PC-9 (cell line): ENCODE results near the gene SERPINH1. TPM values are rescaled to one million over a fixed set of nuclear protein-coding genes. Genes with fewer than 3 reads are reported as not detected.
A peak's percentile ranks its signal among the peaks of the same experiment; 100 is the strongest.

Experiments used
- BruUV-seq: library from RNA; stranded (reverse); fragments of 400-500 nt; replicated peaks from 2 replicates; lab custom pipeline; 2021; lab: Mats Ljungman, UMichigan
- CTCF ChIA-PET: fragments of 300-600 bp; sonication (Branson Sonifier 250); formaldehyde crosslinking; loops from one replicate; lab custom pipeline; 2022; ENCODE audit warnings: antibody characterized with exemption; lab: Charles Lee
- POLR2A ChIA-PET: fragments of 300-600 bp; sonication (Branson Sonifier 250); formaldehyde crosslinking; loops from one replicate; lab custom pipeline; 2022; ENCODE audit warnings: antibody characterized with exemption; ENCODE audit not compliant: unreplicated experiment; lab: Charles Lee
- DNase-seq, 2 experiments: peaks; one replicate each; pipeline versions ENCODE4 v3.0.0 to v3.0.0-alpha.2; 2015 to 2022; ENCODE audit warnings: mixed read lengths in 1 of 2
- H2AFZ ChIP-seq: fragments of 200-600 bp; sonication (generic); 2 replicates; pipeline ENCODE4 v1.8.1; 2017; ENCODE audit warnings: antibody characterized with exemption
- H3F3A ChIP-seq: fragments of 200-600 bp; sonication (generic); 2 replicates; pipeline ENCODE4 v1.8.1; 2017; ENCODE audit warnings: antibody characterized with exemption, mild to moderate bottlenecking, low read depth; ENCODE audit not compliant: insufficient read depth
- H3K27ac ChIP-seq: fragments of 200-600 bp; sonication (generic); 2 replicates; pipeline ENCODE4 v1.6.1; 2016; ENCODE audit warnings: mixed run types
- H3K27me3 ChIP-seq: fragments of 200-600 bp; sonication (generic); 2 replicates; pipeline ENCODE4 v1.6.1; 2016; ENCODE audit warnings: low read depth, mixed run types; ENCODE audit not compliant: insufficient read depth
- H3K36me3 ChIP-seq: fragments of 200-600 bp; sonication (generic); 2 replicates; pipeline ENCODE4 v1.6.1; 2016; ENCODE audit warnings: low read depth, mixed run types
- H3K4me1 ChIP-seq: fragments of 200-600 bp; sonication (generic); replicated peaks from 2 replicates; pipeline ENCODE4 v1.6.1; 2016; ENCODE audit warnings: mixed run types; ENCODE audit not compliant: insufficient read depth
- H3K4me2 ChIP-seq: fragments of 200-600 bp; sonication (generic); 2 replicates; pipeline ENCODE4 v1.6.1; 2017; ENCODE audit warnings: mixed run types
- H3K4me3 ChIP-seq: fragments of 200-600 bp; sonication (generic); 2 replicates; pipeline ENCODE4 v1.6.1; 2016; ENCODE audit warnings: mixed run types
- H3K79me2 ChIP-seq: fragments of 200-600 bp; sonication (generic); 2 replicates; pipeline ENCODE4 v1.6.1; 2017; ENCODE audit warnings: low read depth, mixed run types
- H3K9me2 ChIP-seq: fragments of 200-600 bp; sonication (generic); 2 replicates; pipeline ENCODE4 v1.8.1; 2017; ENCODE audit warnings: mild to moderate bottlenecking; ENCODE audit not compliant: insufficient read depth
- H3K9me3 ChIP-seq: fragments of 200-600 bp; sonication (generic); 2 replicates; pipeline ENCODE4 v1.8.1; 2016; ENCODE audit warnings: low read depth; ENCODE audit not compliant: insufficient read depth
- H4K20me1 ChIP-seq: fragments of 200-600 bp; sonication (generic); 2 replicates; pipeline ENCODE4 v1.8.1; 2017; ENCODE audit not compliant: insufficient read depth
- CTCF ChIP-seq: fragments of 200-600 bp; sonication (generic); conservative IDR thresholded peaks from 2 replicates; pipeline ENCODE4 v1.6.1; 2017; ENCODE audit warnings: mixed run types, antibody characterized with exemption, mild to moderate bottlenecking, moderate library complexity
- EZH2 ChIP-seq: fragments of 200-600 bp; sonication (generic); IDR thresholded peaks from 2 replicates; pipeline ENCODE4 v1.8.0; 2017; ENCODE audit warnings: antibody characterized with exemption, low read depth
- intact Hi-C: fragments of 100-400 bp; cut with micrococcal nuclease; formaldehyde crosslinking; loops from one replicate; pipeline ENCODE4 v1.10.0; 2022; ENCODE audit not compliant: unreplicated experiment
- total RNA-seq: library from RNA; stranded (reverse); gene quantifications from 2 replicates; pipeline ENCODE4 v1.2.3, GENCODE V29; 2021

The SERPINH1 gene
- total RNA-seq, 1 experiment from 2014 or later = 152 TPM

- DNase-seq = no peak
- ChIA-PET POLR2A (no interaction called here), CTCF (interaction anchor here (1.0 kb wide), 1 partner anchor 11 kb away, joined by 4 read pairs; no protein-coding TSS in a partner anchor)
- Histone ChIP-seq H2AFZ (peak overlapping the region; percentile 94), H3K27ac (no peak overlapping the region), H4K20me1 (peaks cover 50% of the 10 kb centered on the region), H3K4me3 (peak overlapping the region; percentile 85), H3K27me3 (no peaks in the 10 kb centered on the region), H3K4me1 (peaks cover 43% of the 10 kb centered on the region), H3K36me3 (peaks cover 22% of the 10 kb centered on the region), H3K79me2 (peaks cover 65% of the 10 kb centered on the region), H3K4me2 (peak overlapping the region; percentile 85), H3K9me3 (no peaks in the 10 kb centered on the region), H3K9me2 (no peaks in the 10 kb centered on the region), H3F3A (peaks cover 30% of the 10 kb centered on the region; the same call in 1 of the 2 replicates)
- BruUV-seq = no TSS peak
- no peak for TF ChIP-seq EZH2
- intact Hi-C loops = no loop called here
Observed at GRCh38 chr11:75563501-75563977, 1.5 kb downstream of the SERPINH1 start.

- BruUV-seq = no TSS peak
- DNase-seq = no peak
- peaks cover 65% of the 10 kb centered on the region for H3K79me2 ChIP-seq
Observed at GRCh38 chr11:75563978-75564552, 2.0 kb downstream of the SERPINH1 start.

GRCh38 chr11:75565221-75565814 is 3.3 kb downstream of the SERPINH1 start:
- H3F3A ChIP-seq = peaks cover 31% of the 10 kb centered on the region; the same call in 1 of the 2 replicates
- H2AFZ ChIP-seq = no peak overlapping the region
- peaks cover 61% of the 10 kb centered on the region for H4K20me1 ChIP-seq
- ChIA-PET POLR2A (no interaction called here), CTCF (interaction anchor here (0.6 kb wide), 1 partner anchor 171 kb away, joined by 3 read pairs; no protein-coding TSS in a partner anchor)
- no peaks in the 10 kb centered on the region for H3K9me2 ChIP-seq
- H3K4me1 ChIP-seq = peaks cover 31% of the 10 kb centered on the region
- no TSS peak for BruUV-seq
- H3K79me2 ChIP-seq = peaks cover 65% of the 10 kb centered on the region
- no peak for DNase-seq
- H3K27ac ChIP-seq = no peak overlapping the region
- H3K36me3 ChIP-seq = peaks cover 36% of the 10 kb centered on the region
- no peaks in the 10 kb centered on the region for H3K27me3 ChIP-seq
- no peak for TF ChIP-seq CTCF
- no peak for TF ChIP-seq EZH2
- no peak overlapping the region for H3K4me3 ChIP-seq
- intact Hi-C loops = no loop called here
- H3K4me2 ChIP-seq = 0 out of 2 replicates have a peak overlapping the region, but pooled peaks have one; percentile 10
- no peaks in the 10 kb centered on the region for H3K9me3 ChIP-seq

More at GRCh38 chr11:75563978-75564552, 2.0 kb downstream of the SERPINH1 start:
- H3F3A ChIP-seq = peaks cover 30% of the 10 kb centered on the region; the same call in 1 of the 2 replicates
- H3K4me1 ChIP-seq = peaks cover 38% of the 10 kb centered on the region
- H3K9me2 ChIP-seq = no peaks in the 10 kb centered on the region
- no peak overlapping the region for H2AFZ ChIP-seq
- no peaks in the 10 kb centered on the region for H3K27me3 ChIP-seq
- peaks cover 27% of the 10 kb centered on the region for H3K36me3 ChIP-seq
- H4K20me1 ChIP-seq = peaks cover 54% of the 10 kb centered on the region
- ChIA-PET POLR2A (no interaction called here), CTCF (interaction anchor here (1.0 kb wide), 1 partner anchor 11 kb away, joined by 4 read pairs; no protein-coding TSS in a partner anchor)
- intact Hi-C loops = no loop called here
- peak overlapping the region; percentile 85 for H3K4me3 ChIP-seq
- H3K27ac ChIP-seq = no peak overlapping the region
- H3K4me2 ChIP-seq = peak overlapping the region; percentile 85
- no peaks in the 10 kb centered on the region for H3K9me3 ChIP-seq
- no peak for TF ChIP-seq EZH2
- no peak for TF ChIP-seq CTCF
